Measurements from ENCODE around the gene PSME2.
A peak's percentile ranks its signal among the peaks of the same experiment; 100 is the strongest.

Gene PSME2

GRCh38 chr14:24098927-24099813 lies 47.2 kb downstream of the PSME2 start:
- no peak overlapping the region for H3K4me3 ChIP-seq (ENCODE audit: low read depth, low read length)
- TF ChIP-seq CTCF (IDR thresholded peaks at IDR 0.05; ENCODE audit: low read depth, low read length), result no peak

DNA sequence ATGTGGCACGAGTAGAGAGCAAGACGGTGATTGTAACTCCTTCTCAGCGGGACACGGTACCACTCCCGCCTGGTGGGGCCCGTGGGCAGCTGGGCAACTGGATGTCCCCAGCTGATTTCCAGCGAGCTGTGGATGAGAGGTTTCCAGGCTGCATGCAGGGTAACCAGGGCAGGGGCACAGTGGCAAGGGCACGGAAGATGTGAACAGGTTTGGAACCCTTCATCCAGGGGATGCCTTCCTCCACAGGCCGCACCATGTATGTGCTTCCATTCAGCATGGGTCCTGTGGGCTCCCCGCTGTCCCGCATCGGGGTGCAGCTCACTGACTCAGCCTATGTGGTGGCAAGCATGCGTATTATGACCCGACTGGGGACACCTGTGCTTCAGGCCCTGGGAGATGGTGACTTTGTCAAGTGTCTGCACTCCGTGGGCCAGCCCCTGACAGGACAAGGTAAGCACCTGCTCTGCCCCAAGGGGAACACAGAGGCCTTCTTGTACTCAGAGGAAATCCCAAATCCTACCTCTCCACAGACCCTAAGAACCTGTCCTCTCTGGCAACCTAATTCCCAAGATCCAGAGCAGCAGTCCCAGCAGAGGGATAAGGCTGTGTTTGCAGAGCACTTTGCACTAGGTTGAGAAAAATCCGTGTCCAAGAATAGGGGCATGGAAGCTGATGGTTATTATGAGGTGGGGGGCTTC lies 48.0 kb downstream of the PSME2 start:
- no peak for TF ChIP-seq CTCF (IDR thresholded peaks at IDR 0.05; ENCODE audit: low read depth, low read length)
- no peak overlapping the region for H3K4me3 ChIP-seq (ENCODE audit: low read depth, low read length)

DNA sequence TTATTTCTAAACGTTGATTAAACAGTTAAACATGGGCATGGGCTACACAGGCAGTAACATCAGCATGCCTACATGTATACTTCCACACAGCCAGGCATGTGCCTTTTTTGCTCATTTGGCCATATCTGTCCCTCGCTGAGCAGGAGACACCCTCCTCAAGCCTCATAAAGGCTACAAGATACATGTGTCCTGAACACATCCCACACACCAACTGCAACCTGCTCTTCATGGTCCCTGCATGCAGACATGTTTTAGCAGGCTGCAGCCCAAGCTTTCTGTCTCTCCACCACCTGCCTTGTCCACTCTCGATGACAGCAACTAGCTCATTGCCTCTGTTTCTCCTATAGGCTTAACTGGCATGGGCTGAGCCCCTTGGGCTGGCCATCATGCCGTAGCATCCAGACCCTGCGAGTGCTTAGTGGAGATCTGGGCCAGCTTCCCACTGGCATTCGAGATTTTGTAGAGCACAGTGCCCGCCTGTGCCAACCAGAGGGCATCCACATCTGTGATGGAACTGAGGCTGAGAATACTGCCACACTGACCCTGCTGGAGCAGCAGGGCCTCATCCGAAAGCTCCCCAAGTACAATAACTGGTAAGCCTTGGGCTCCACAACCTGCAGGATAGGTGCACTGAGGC lies 49.7 kb downstream of the PSME2 start:
- TF ChIP-seq CTCF (IDR thresholded peaks at IDR 0.05; ENCODE audit: low read depth, low read length), result no peak
- H3K4me3 ChIP-seq (ENCODE audit: low read depth, low read length), result no peak overlapping the region

GRCh38 chr14:24095271-24096068 lies 50.9 kb downstream of the PSME2 start:
- peak overlapping the region; percentile 74 for H3K4me3 ChIP-seq (ENCODE audit: low read depth, low read length)
- no peak for TF ChIP-seq CTCF (IDR thresholded peaks at IDR 0.05; ENCODE audit: low read depth, low read length)

- peak overlapping the region; percentile 74 for H3K4me3 ChIP-seq (ENCODE audit: low read depth, low read length)
- no peak for TF ChIP-seq CTCF (IDR thresholded peaks at IDR 0.05; ENCODE audit: low read depth, low read length)
Measured at GRCh38 chr14:24094841-24095270, 51.6 kb downstream of the PSME2 start.

- TF ChIP-seq CTCF (IDR thresholded peaks at IDR 0.05; ENCODE audit: low read depth, low read length), result no peak
- H3K4me3 ChIP-seq (ENCODE audit: low read depth, low read length), result peak within 1 kb of the TSS; percentile 74
Measured at GRCh38 chr14:24093901-24094840, 52.2 kb downstream of the PSME2 start, which contains the start of gene PCK2. TSS of gene PCK2 (plus strand) at chr14:24094311. CDS start at chr14:24094406, 95 bp downstream.

Measured in WI38 (cell line).